GM19351 (cell line): ENCODE results near the gene PRPF19.

Experiments
- ATAC-seq: cut with Tn5 transposase; IDR thresholded peaks from one replicate; pipeline ENCODE4 v1.9.1; 2021; ENCODE audit warnings: mild to moderate bottlenecking, moderate library complexity; ENCODE audit not compliant: unreplicated experiment

The PRPF19 gene

DNA sequence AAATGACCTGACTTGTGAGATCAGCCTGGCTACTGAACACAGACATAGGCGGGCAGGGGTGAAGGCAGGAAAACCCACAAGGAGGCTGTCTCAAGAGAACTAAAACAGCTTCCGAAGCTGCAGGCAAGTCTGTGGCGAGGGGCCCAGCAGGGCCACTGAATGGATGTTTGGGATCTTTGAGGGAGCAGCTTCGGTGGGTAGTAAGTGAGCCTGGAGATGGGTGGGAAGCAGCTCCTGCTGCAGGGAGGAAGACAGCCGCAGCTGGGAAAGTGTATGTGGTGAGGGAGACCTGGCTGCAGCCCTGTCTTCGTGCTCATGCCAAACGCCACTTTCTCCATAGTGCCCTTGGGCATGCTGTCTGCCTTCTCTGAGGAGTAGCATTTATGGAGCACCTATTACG lies 61.0 kb downstream of the PRPF19 start:
- ATAC-seq, result no peak

DNA sequence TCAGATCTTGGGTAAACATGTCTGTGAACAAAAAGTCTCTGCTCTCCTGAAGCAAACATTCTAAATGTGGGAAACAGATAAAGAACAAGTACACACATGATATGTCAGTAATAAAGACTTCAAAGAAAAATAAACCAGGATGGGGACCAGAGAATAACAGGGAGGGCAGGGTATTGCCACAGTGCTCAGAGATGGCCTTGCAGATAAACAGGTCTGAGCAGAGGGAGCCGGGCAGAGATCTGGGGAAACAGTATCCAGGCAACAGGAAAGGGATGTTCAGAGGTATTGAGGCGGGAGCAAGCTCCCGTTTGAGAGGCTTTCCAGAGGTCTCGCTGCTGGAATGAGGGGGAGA lies 61.5 kb downstream of the PRPF19 start:
- ATAC-seq, result no peak

- ATAC-seq, result no peak
Observed at GRCh38 chr11:60844045-60844869, 62.1 kb downstream of the PRPF19 start.

GRCh38 chr11:60842668-60843600 lies 63.5 kb downstream of the PRPF19 start:
- ATAC-seq, result no peak

DNA sequence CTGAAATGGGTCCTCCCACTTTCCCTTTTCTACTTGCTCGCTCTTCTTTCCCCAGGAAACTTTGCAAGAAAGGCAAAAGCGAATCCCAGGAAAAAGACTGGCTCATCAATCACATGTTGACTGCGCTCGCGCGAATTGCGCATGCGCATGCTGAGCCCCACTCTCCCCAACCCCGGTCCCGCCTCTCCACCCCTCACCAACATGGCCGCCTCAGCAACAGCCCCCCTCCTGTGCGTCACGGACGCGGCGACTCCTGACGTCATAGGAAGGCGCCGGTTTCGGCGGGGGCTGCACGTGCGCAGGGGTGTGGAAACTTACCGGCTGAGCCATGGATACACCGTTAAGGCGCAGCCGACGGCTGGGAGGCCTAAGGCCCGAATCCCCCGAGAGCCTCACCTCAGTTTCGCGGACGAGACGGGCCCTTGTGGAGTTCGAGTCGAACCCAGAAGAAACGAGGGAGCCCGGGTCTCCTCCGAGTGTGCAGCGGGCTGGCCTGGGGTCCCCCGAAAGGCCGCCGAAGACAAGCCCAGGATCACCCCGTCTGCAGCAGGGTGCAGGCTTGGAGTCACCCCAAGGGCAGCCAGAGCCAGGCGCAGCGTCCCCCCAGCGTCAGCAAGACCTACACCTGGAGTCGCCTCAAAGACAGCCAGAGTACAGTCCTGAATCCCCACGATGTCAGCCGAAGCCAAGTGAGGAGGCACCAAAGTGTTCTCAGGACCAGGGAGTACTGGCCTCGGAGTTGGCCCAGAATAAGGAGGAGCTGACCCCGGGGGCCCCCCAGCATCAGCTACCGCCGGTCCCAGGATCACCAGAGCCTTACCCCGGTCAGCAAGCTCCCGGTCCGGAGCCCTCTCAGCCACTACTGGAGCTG lies 64.4 kb downstream of the PRPF19 start, which contains the start of gene CCDC86:
Gene CCDC86, plus strand, starts transcription at position 317 of the 871 bp plus-strand sequence. Its CDS starts 12 bp downstream, at position 329.
- peak; percentile 85 for ATAC-seq
